Esophagus squamous epithelium (tissue), 5 donors: ENCODE measurements around the gene SHC1. TPM values are rescaled to one million over a fixed set of nuclear protein-coding genes. Genes with fewer than 3 reads are reported as not detected.

Experiments
- DNase-seq: peaks from one replicate; lab custom pipeline; 2025; lab: John Stamatoyannopoulos, UW
- H3K27ac ChIP-seq, 4 donors: fragments of 200-600 bp; sonication (generic); one replicate each; pipeline ENCODE4 v1.5.1; 2016 to 2019; ENCODE audit warnings: mild to moderate bottlenecking in 1 of 4
- H3K27me3 ChIP-seq, 4 donors: fragments of 200-600 bp; sonication (generic); 1 replicate in 3 of 4; 2 replicates in 1 of 4; pipeline versions ENCODE4 v1.5.1 to v1.6.0; 2017 to 2021; ENCODE audit warnings: antibody characterized with exemption in 1 of 4
- H3K36me3 ChIP-seq, 3 donors: fragments of 200-600 bp; sonication (generic); one replicate each; pipeline ENCODE4 v1.5.1; 2016 to 2019
- H3K4me1 ChIP-seq, 3 donors: fragments of 200-600 bp; sonication (generic); one replicate each; pipeline ENCODE4 v1.5.1; 2017 to 2019
- H3K4me3 ChIP-seq, 4 donors: fragments of 200-600 bp; sonication (generic); 1 replicate in 3 of 4; 2 replicates in 1 of 4; pipeline ENCODE4 v1.5.1; 2016 to 2019; ENCODE audit warnings: mild to moderate bottlenecking in 2 of 4, moderate library complexity in 1 of 4
- H3K9me3 ChIP-seq, 3 donors: fragments of 200-600 bp; sonication (generic); one replicate each; pipeline ENCODE4 v1.5.1; 2016 to 2019
- POLR2A ChIP-seq, 4 donors: fragments of 450-650 bp; IDR thresholded peaks; one replicate each; pipeline ENCODE4 v1.6.1; 2017; ENCODE audit warnings: antibody characterized with exemption in 4 of 4, mild to moderate bottlenecking in 4 of 4, moderate library complexity in 3 of 4
- WGBS, 2 donors: methylation state at CpG; one replicate each; pipeline ENCODE4 v1.1.5; 2018; 5-methylcytosine and 5-hydroxymethylcytosine counted together
- intact Hi-C: fragments of 100-400 bp; cut with DNase I; formaldehyde crosslinking; loops from one replicate; pipeline ENCODE4 v1.15.0; 2022
- total RNA-seq, 4 donors: library from RNA; depleted of rRNA; stranded (reverse); fragments of >200 nt; gene quantifications; one replicate each; pipeline ENCODE4 v1.1.0, GENCODE V29; 2016
- TF ChIP-seq, protein P1 (sequence below), 6 experiments: fragments of 450-650 bp in 4 of 6; fragments of 200-600 bp in 2 of 6; sonication (generic) in 2 of 6; IDR thresholded peaks; one replicate each; pipeline ENCODE4 v1.5.1; 2016 to 2019; ENCODE audit warnings: antibody characterized with exemption in 6 of 6, mild to moderate bottlenecking in 4 of 6, moderate library complexity in 4 of 6
- donor health status: DM: yes; HTN: yes; CAD: no.

SHC1 gene
- total RNA-seq, 4 donors from 2014 or later, result 37.6 to 80.9 (median 65.8) TPM

DNA sequence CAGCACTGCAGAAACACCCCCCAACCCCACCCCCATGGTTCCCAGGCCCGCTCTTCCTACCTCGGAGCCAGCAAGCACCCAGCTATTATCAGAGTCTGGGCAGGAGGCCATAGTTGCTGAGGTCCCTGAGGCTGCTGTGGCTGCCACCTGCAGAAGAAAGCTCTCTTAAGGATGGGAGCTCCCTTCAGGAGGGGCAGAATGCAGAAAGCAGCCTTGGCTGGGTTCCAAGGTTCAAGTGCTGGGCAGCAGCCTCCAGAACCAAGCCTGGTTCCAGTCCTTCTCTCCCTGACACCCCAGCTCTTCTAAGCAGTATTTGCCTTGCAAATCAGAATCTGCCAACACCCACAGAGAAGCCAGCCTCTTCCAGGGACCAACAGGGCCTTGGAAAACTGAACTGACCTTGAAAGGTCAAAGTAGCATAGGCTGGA, 16.9 kb downstream of the SHC1 start:
- Histone ChIP-seq H3K27ac (no peak overlapping the region), H3K36me3 (peaks cover 6 to 35% (median 7%) of the 10 kb centered on the region in 3 donors), H3K4me3 (peak overlapping the region in 2 of 4 donors; percentile 7 to 8), H3K9me3 (no peaks in the 10 kb centered on the region), H3K27me3 (no peaks in the 10 kb centered on the region), H3K4me1 (peaks cover 21 to 71% (median 53%) of the 10 kb centered on the region in 3 donors)
- no CpG with 5 or more reads among the region's 2 CpGs for WGBS, 2 donors
- no peak for TF ChIP-seq POLR2A (IDR thresholded peaks at IDR 0.05)
- TF ChIP-seq, protein P1, sequence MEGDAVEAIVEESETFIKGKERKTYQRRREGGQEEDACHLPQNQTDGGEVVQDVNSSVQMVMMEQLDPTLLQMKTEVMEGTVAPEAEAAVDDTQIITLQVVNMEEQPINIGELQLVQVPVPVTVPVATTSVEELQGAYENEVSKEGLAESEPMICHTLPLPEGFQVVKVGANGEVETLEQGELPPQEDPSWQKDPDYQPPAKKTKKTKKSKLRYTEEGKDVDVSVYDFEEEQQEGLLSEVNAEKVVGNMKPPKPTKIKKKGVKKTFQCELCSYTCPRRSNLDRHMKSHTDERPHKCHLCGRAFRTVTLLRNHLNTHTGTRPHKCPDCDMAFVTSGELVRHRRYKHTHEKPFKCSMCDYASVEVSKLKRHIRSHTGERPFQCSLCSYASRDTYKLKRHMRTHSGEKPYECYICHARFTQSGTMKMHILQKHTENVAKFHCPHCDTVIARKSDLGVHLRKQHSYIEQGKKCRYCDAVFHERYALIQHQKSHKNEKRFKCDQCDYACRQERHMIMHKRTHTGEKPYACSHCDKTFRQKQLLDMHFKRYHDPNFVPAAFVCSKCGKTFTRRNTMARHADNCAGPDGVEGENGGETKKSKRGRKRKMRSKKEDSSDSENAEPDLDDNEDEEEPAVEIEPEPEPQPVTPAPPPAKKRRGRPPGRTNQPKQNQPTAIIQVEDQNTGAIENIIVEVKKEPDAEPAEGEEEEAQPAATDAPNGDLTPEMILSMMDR (IDR thresholded peaks at IDR 0.05), result no peak
- DNase-seq, result no peak
- intact Hi-C loops, result loop anchor here (10.0 kb wide), 1 partner anchor 389 kb away; the partner anchor contains the start of gene CHRNB2

DNA sequence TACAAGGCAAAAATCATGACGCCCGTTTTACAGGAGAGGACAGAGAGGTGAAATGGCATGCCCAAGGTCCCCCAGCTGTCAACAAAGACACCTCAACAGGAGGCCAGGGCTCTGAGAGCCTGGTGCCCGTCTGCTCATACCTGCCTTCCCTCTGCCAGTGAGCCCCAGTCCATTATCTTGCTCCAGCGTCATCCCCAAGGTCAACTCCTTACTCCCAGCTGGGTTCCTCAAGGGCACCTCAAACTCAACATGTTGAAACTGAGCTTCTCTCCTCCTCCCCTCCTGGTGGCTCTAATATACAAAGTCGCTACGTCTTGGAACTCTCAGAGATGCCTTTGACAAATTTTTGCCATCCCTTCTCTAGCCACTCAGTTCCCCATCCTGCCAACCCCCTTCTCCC, 17.9 kb downstream of the SHC1 start:
- Histone ChIP-seq H3K4me3 (peak overlapping the region in 1 of 4 donors; percentile 37), H3K4me1 (peaks cover 21 to 63% (median 53%) of the 10 kb centered on the region in 3 donors), H3K9me3 (no peaks in the 10 kb centered on the region), H3K27ac (no peak overlapping the region), H3K27me3 (no peaks in the 10 kb centered on the region), H3K36me3 (peaks cover under 1 to 35% (median 10%) of the 10 kb centered on the region in 3 donors)
- 91 to 93% methylated on average over 6 of the region's 6 CpGs for WGBS, 2 donors
- no peak for DNase-seq
- no peak for TF ChIP-seq POLR2A (IDR thresholded peaks at IDR 0.05)
- TF ChIP-seq, protein P1 (IDR thresholded peaks at IDR 0.05), result no peak
- intact Hi-C loops, result loop anchor here (10.0 kb wide), 1 partner anchor 388 kb away; the partner anchor contains the start of gene CHRNB2

DNA sequence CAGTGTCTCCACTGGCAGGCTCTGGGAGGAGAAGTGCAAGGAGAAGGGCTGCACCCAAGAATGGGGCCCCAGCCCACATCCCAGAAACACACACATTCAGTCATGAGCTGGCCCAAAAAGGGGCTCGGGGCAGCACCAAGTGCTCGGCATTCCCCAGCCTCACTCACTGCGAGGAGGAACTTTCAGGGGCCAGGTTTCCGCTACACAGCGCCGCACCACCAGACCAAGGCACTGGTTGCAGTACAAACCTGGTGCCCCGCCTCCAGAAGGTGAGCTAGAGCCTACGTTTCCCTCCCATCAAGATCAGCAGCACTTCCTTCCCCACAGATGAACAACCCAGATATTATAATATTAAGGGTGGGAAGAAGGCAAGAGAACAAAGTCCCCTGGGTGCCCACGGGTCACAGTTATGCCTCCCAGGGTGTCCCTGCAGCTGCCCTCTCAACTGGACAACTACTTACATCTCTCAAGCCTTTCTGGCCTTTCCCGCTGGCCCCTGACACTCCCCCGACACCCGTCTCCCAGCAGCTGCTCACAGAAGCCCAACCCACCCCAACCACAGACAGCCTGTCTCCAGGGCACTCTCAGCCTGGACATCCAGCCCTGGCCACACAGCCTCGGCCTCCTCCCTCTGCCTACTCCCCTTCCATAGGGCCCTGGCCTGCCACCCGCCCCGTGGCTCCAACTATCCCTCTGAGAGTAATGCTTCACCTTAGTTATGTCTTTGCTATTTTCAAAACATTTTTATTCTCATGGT, 18.5 kb downstream of the SHC1 start:
- no peaks in the 10 kb centered on the region for H3K9me3 ChIP-seq
- H3K4me3 ChIP-seq, result peak overlapping the region in 1 of 4 donors; percentile 37
- WGBS, 2 donors, result 67 to 82% methylated on average over 9 to 11 of the region's 15 CpGs
- H3K36me3 ChIP-seq, result peaks cover 5 to 36% (median 10%) of the 10 kb centered on the region in 3 donors
- intact Hi-C loops, result loop anchor here (10.0 kb wide), 1 partner anchor 387 kb away; the partner anchor contains the start of gene CHRNB2
- peak overlapping the region in 2 of 4 donors; percentile 14 to 44 for H3K27ac ChIP-seq
- DNase-seq, result no peak
- TF ChIP-seq POLR2A (IDR thresholded peaks at IDR 0.05), result no peak
- TF ChIP-seq, protein P1 (IDR thresholded peaks at IDR 0.05), result no peak
- H3K27me3 ChIP-seq, result no peaks in the 10 kb centered on the region
- peaks cover 21 to 57% (median 49%) of the 10 kb centered on the region in 3 donors for H3K4me1 ChIP-seq

DNA sequence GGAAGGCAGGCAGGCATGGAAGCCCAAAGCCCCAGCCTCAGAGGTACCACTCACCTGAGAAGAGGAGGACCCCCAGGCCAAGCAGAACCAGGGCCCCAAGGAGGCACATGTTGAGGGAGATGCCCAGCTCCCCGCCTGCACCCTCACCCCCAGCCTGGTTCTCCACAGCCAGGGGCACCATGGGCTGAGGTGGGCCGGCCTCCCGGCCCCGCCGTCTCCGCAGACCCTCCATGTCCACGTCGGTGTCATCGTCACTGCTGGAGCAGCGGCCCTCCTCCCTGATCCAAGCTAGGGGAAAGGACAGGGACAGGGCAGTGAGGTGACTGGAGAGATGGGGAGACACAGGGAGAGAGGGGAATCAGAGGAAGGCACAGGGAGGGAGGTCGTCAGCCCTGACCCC, 22.5 kb downstream of the SHC1 start:
- Histone ChIP-seq H3K27ac (no peak overlapping the region), H3K4me3 (no peak overlapping the region), H3K36me3 (peaks cover 10 to 62% (median 11%) of the 10 kb centered on the region in 3 donors), H3K4me1 (peaks cover 14 to 42% (median 29%) of the 10 kb centered on the region in 3 donors), H3K9me3 (no peaks in the 10 kb centered on the region), H3K27me3 (no peaks in the 10 kb centered on the region)
- 90% methylated on average over 2 to 4 of the region's 11 CpGs for WGBS, 2 donors
- intact Hi-C loops, result no loop called here
- DNase-seq, result no peak
- TF ChIP-seq, protein P1 (IDR thresholded peaks at IDR 0.05), result no peak
- TF ChIP-seq POLR2A (IDR thresholded peaks at IDR 0.05), result no peak
